HCT116 (cell line): ENCODE measurements around the gene GABBR2. TPM values are rescaled to one million over a fixed set of nuclear protein-coding genes. Genes with fewer than 3 reads are reported as not detected.

Experiments
- ATAC-seq: fragments of 200-7000 bp; cut with Tn5 transposase; 2 replicates; pipeline ENCODE4 v1.9.1; 2020; ENCODE audit warnings: mild to moderate bottlenecking, moderate library complexity
- BruUV-seq: library from RNA; stranded (reverse); fragments of 400-500 nt; replicated peaks from 2 replicates; lab custom pipeline; 2021; lab: Mats Ljungman, UMichigan
- CTCF ChIA-PET: fragments of 300-600 bp; sonication (Branson Sonifier 250); formaldehyde crosslinking; loops from one replicate; lab custom pipeline; 2021; ENCODE audit warnings: antibody characterized with exemption; lab: Charles Lee
- POLR2A ChIA-PET: fragments of 300-600, 350-600 bp; sonication (Branson Sonifier 250); formaldehyde crosslinking; loops from one replicate; lab custom pipeline; 2021; ENCODE audit warnings: antibody characterized with exemption; lab: Charles Lee
- RAD21 ChIA-PET, 2 experiments: fragments of 300-600 bp; sonication (Branson Sonifier 250); formaldehyde crosslinking; loops; one replicate each; lab custom pipeline; 2023; ENCODE audit warnings: low total read pairs in 2 of 2; ENCODE audit not compliant: uncharacterized antibody in 2 of 2, unreplicated experiment in 2 of 2, low non-redundant PET in 1 of 2; lab: Charles Lee
- DNase-seq: peaks from one replicate; pipeline ENCODE4 v3.0.0-alpha.2; 2010; ENCODE audit warnings: low read depth, low spot score
- H2AFZ ChIP-seq: fragments of 200-600 bp; shearing (Covaris generic), sonication (generic); 2 replicates; pipeline ENCODE4 v1.6.1; 2017; ENCODE audit warnings: low read depth, mixed run types, mixed read lengths, antibody characterized with exemption, low read length; ENCODE audit not compliant: poor library complexity, severe bottlenecking
- H3K27ac ChIP-seq: 2 replicates; pipeline ENCODE4 v1.5.1; 2012; ENCODE audit warnings: low read depth, low read length
- H3K27me3 ChIP-seq: fragments of 200-600 bp; sonication (generic); 2 replicates; pipeline ENCODE4 v1.6.1; 2016; ENCODE audit warnings: mixed run types, low read length, mixed read lengths; ENCODE audit not compliant: insufficient read depth
- H3K36me3 ChIP-seq, 2 experiments: fragments of 200-500 bp in 1 of 2; fragments of 200-600 bp in 1 of 2; sonication (Bioruptor generic) in 1 of 2; sonication (generic) in 1 of 2; 2 replicates each; pipeline versions ENCODE4 v1.5.1 to v1.6.1; 2014 to 2016; ENCODE audit warnings: low read length in 2 of 2, inconsistent platforms in 1 of 2, mixed read lengths in 1 of 2, mixed run types in 1 of 2; ENCODE audit not compliant: insufficient read depth in 2 of 2, control insufficient read depth in 1 of 2
- H3K4me1 ChIP-seq, 2 experiments: fragments of 200-600 bp in 1 of 2; sonication (generic) in 1 of 2; 2 replicates each; pipeline versions ENCODE4 v1.5.1 to v1.6.1; 2012 to 2017; ENCODE audit warnings: low read length in 2 of 2, inconsistent platforms in 1 of 2, mild to moderate bottlenecking in 1 of 2, mixed read lengths in 1 of 2, mixed run types in 1 of 2, moderate library complexity in 1 of 2; ENCODE audit not compliant: insufficient read depth in 2 of 2, control insufficient read depth in 1 of 2
- H3K4me2 ChIP-seq: fragments of 200-600 bp; sonication (generic); 2 replicates; pipeline ENCODE4 v1.6.1; 2017; ENCODE audit warnings: mixed run types, low read length, mixed read lengths
- H3K4me3 ChIP-seq, 2 experiments: fragments of 200-600 bp in 1 of 2; sonication (generic) in 1 of 2; replicated peaks in 1 of 2; 2 replicates each; pipeline ENCODE4 v1.5.1; 2011 to 2016; ENCODE audit warnings: low read length in 2 of 2, control low read depth in 1 of 2, low read depth in 1 of 2, mild to moderate bottlenecking in 1 of 2, mixed read lengths in 1 of 2, mixed run types in 1 of 2
- H3K79me2 ChIP-seq: fragments of 200-600 bp; sonication (generic); 2 replicates; pipeline ENCODE4 v1.6.1; 2017; ENCODE audit warnings: mild to moderate bottlenecking, mixed run types, low read length, moderate library complexity, mixed read lengths; ENCODE audit not compliant: insufficient read depth
- H3K9ac ChIP-seq: fragments of 200-600 bp; sonication (generic); 2 replicates; pipeline ENCODE4 v1.6.1; 2016; ENCODE audit warnings: low read length, mixed read lengths
- H3K9me2 ChIP-seq: fragments of 200-600 bp; sonication (generic), shearing (Covaris generic); 2 replicates; pipeline ENCODE4 v1.6.1; 2017; ENCODE audit warnings: mixed run types, mild to moderate bottlenecking, moderate library complexity; ENCODE audit not compliant: insufficient read depth
- H3K9me3 ChIP-seq, 2 experiments: fragments of 200-500 bp in 1 of 2; fragments of 200-600 bp in 1 of 2; sonication (Bioruptor generic) in 1 of 2; sonication (generic) in 1 of 2; 2 replicates each; pipeline ENCODE4 v1.6.1; 2014 to 2017; ENCODE audit warnings: low read length in 2 of 2, mixed read lengths in 2 of 2, inconsistent platforms in 1 of 2, low read depth in 1 of 2, mild to moderate bottlenecking in 1 of 2, mixed run types in 1 of 2, moderate library complexity in 1 of 2; ENCODE audit not compliant: control insufficient read depth in 1 of 2, insufficient read depth in 1 of 2
- H4K20me1 ChIP-seq: fragments of 200-600 bp; sonication (generic), shearing (Covaris generic); 2 replicates; pipeline ENCODE4 v1.6.1; 2017; ENCODE audit warnings: mixed run types, mild to moderate bottlenecking, moderate library complexity; ENCODE audit not compliant: insufficient read depth
- CBX3 ChIP-seq: IDR thresholded peaks from 2 replicates; pipeline ENCODE4 v1.6.1; 2012; ENCODE audit warnings: low read depth
- CEBPB ChIP-seq: IDR thresholded peaks from 2 replicates; pipeline ENCODE4 v1.6.1; 2012; ENCODE audit warnings: low read depth
- ELF1 ChIP-seq: IDR thresholded peaks from 2 replicates; pipeline ENCODE4 v1.6.1; 2012; ENCODE audit warnings: low read depth, borderline replicate concordance
- FOSL1 ChIP-seq: IDR thresholded peaks from 2 replicates; pipeline ENCODE4 v1.6.1; 2012; ENCODE audit warnings: low read depth
- JUND ChIP-seq: IDR thresholded peaks from 2 replicates; pipeline ENCODE4 v1.6.1; 2012
- POLR2AphosphoS5 ChIP-seq: IDR thresholded peaks from 2 replicates; pipeline ENCODE4 v1.6.1; 2011; ENCODE audit warnings: mild to moderate bottlenecking, low read depth, low read length, moderate library complexity
- SP1 ChIP-seq: IDR thresholded peaks from 2 replicates; pipeline ENCODE4 v1.6.1; 2012; ENCODE audit warnings: low read depth
- SRF ChIP-seq: IDR thresholded peaks from 2 replicates; pipeline ENCODE4 v1.6.1; 2012; ENCODE audit warnings: low read depth
- TCF7L2 ChIP-seq: IDR thresholded peaks from 2 replicates; pipeline ENCODE4 v1.7.0; 2011; ENCODE audit warnings: borderline replicate concordance, inconsistent platforms; ENCODE audit not compliant: insufficient read depth, insufficient read length; ENCODE audit errors: extremely low read depth
- intact Hi-C: fragments of 100-400 bp; cut with micrococcal nuclease; formaldehyde crosslinking; loops from 2 replicates; pipeline ENCODE4 v1.10.0; 2022
- total RNA-seq: library from RNA; stranded (reverse); gene quantifications from one replicate; pipeline ENCODE4 v1.2.1, GENCODE V29; 2021; ENCODE audit not compliant: unreplicated experiment
- TF ChIP-seq, protein P1 (sequence below): IDR thresholded peaks from 2 replicates; pipeline ENCODE4 v1.6.1; 2012; ENCODE audit warnings: low read depth
- TF ChIP-seq, protein P2 (sequence below): IDR thresholded peaks from 2 replicates; pipeline ENCODE4 v1.6.1; 2011; ENCODE audit warnings: mild to moderate bottlenecking, low read length, moderate library complexity; ENCODE audit not compliant: insufficient replicate concordance; ENCODE audit errors: extremely low read depth
- TF ChIP-seq, protein P3 (sequence below), 3 experiments: fragments of 200-600 bp in 1 of 3; sonication (generic) in 1 of 3; IDR thresholded peaks in 2 of 3; conservative IDR thresholded peaks in 1 of 3; 2 replicates each; pipeline ENCODE4 v1.5.1; 2012 to 2017; ENCODE audit warnings: low read depth in 2 of 3, low read length in 2 of 3, antibody characterized with exemption in 1 of 3, borderline replicate concordance in 1 of 3, control low read depth in 1 of 3, mild to moderate bottlenecking in 1 of 3, mixed read lengths in 1 of 3, mixed run types in 1 of 3, moderate library complexity in 1 of 3; ENCODE audit not compliant: insufficient read depth in 1 of 3
- TF ChIP-seq, protein P4 (sequence below): IDR thresholded peaks from 2 replicates; pipeline ENCODE4 v1.6.1; 2012

GABBR2 gene
- total RNA-seq, 1 experiment from 2014 or later, result 0.15 TPM

DNA sequence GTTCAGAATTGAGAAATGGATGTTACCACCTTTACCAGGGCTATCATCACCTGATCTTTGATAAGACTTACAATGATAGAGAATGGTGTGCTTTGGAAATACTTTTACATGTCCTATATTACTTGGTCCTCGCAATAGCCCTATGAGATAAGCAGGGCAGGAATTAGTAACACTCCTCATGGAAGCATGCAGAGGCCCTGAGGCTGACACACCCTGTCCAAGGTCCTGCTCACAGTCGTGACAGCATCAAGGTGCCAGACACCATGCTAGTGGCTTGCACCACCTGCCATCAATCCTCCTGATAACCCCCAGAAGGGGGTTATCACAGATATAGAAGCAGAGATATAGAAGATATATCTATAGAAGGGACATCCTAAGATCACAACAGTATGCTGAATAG is 236.5 kb downstream of the GABBR2 start:
- intact Hi-C loops, result no loop called here
- Histone ChIP-seq H3K27ac (no peak overlapping the region), H3K9me3 (no peaks in the 10 kb centered on the region), H3K4me2 (no peak overlapping the region), H2AFZ (no peak overlapping the region), H3K4me3 (no peak overlapping the region), H3K9ac (no peak overlapping the region), H3K4me1 (no peaks in the 10 kb centered on the region), H4K20me1 (no peaks in the 10 kb centered on the region), H3K79me2 (no peaks in the 10 kb centered on the region), H3K27me3 (no peaks in the 10 kb centered on the region), H3K9me2 (no peaks in the 10 kb centered on the region), H3K36me3 (no peaks in the 10 kb centered on the region)
- TF ChIP-seq, protein P1, sequence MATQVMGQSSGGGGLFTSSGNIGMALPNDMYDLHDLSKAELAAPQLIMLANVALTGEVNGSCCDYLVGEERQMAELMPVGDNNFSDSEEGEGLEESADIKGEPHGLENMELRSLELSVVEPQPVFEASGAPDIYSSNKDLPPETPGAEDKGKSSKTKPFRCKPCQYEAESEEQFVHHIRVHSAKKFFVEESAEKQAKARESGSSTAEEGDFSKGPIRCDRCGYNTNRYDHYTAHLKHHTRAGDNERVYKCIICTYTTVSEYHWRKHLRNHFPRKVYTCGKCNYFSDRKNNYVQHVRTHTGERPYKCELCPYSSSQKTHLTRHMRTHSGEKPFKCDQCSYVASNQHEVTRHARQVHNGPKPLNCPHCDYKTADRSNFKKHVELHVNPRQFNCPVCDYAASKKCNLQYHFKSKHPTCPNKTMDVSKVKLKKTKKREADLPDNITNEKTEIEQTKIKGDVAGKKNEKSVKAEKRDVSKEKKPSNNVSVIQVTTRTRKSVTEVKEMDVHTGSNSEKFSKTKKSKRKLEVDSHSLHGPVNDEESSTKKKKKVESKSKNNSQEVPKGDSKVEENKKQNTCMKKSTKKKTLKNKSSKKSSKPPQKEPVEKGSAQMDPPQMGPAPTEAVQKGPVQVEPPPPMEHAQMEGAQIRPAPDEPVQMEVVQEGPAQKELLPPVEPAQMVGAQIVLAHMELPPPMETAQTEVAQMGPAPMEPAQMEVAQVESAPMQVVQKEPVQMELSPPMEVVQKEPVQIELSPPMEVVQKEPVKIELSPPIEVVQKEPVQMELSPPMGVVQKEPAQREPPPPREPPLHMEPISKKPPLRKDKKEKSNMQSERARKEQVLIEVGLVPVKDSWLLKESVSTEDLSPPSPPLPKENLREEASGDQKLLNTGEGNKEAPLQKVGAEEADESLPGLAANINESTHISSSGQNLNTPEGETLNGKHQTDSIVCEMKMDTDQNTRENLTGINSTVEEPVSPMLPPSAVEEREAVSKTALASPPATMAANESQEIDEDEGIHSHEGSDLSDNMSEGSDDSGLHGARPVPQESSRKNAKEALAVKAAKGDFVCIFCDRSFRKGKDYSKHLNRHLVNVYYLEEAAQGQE, result peak; percentile 45
- TF ChIP-seq ELF1, result no peak
- ChIA-PET POLR2A (no interaction called here), RAD21 (no interaction called here), CTCF (no interaction called here)
- DNase-seq (no peak), ATAC-seq (no peak)
- BruUV-seq, result no TSS peak

DNA sequence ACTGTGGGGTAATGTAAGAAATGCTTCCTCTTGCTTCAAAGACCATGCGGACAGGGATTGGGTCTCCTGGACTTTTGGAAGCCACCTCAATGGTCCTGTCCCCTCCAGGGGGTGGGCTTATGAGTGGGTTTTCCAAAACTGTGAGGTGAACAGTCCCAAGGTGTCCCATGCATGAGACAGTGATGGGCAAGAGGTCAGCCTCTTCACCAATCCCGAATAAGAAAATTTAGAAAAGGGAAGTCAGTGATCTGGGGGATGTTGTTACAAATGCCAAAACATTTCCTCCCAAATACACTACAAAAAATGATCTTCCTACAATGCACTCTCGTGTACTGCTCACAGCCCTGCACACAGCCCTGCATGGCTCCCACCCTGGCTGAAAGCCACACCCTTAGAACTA is 237.6 kb downstream of the GABBR2 start:
- H3K27me3 ChIP-seq, result no peaks in the 10 kb centered on the region
- ChIA-PET CTCF (no interaction called here), RAD21 (no interaction called here), POLR2A (no interaction called here)
- H3K4me1 ChIP-seq, result no peaks in the 10 kb centered on the region
- H3K4me3 ChIP-seq, result no peak overlapping the region
- intact Hi-C loops, result no loop called here
- H3K79me2 ChIP-seq, result no peaks in the 10 kb centered on the region
- ATAC-seq, result no peak
- BruUV-seq, result no TSS peak
- no peaks in the 10 kb centered on the region for H3K9me2 ChIP-seq
- H3K9ac ChIP-seq, result no peak overlapping the region
- H3K36me3 ChIP-seq, result no peaks in the 10 kb centered on the region
- DNase-seq, result no peak
- H2AFZ ChIP-seq, result no peak overlapping the region
- no peaks in the 10 kb centered on the region for H4K20me1 ChIP-seq
- no peak overlapping the region for H3K27ac ChIP-seq
- H3K4me2 ChIP-seq, result no peak overlapping the region
- no peaks in the 10 kb centered on the region for H3K9me3 ChIP-seq
- TF ChIP-seq, protein P2, sequence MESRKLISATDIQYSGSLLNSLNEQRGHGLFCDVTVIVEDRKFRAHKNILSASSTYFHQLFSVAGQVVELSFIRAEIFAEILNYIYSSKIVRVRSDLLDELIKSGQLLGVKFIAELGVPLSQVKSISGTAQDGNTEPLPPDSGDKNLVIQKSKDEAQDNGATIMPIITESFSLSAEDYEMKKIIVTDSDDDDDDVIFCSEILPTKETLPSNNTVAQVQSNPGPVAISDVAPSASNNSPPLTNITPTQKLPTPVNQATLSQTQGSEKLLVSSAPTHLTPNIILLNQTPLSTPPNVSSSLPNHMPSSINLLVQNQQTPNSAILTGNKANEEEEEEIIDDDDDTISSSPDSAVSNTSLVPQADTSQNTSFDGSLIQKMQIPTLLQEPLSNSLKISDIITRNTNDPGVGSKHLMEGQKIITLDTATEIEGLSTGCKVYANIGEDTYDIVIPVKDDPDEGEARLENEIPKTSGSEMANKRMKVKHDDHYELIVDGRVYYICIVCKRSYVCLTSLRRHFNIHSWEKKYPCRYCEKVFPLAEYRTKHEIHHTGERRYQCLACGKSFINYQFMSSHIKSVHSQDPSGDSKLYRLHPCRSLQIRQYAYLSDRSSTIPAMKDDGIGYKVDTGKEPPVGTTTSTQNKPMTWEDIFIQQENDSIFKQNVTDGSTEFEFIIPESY, result no peak
- TF ChIP-seq POLR2AphosphoS5, result no peak
- no peak for TF ChIP-seq CBX3
- no peak for TF ChIP-seq JUND
- TF ChIP-seq CEBPB, result no peak
- TF ChIP-seq SP1, result no peak
- TF ChIP-seq TCF7L2, result no peak
- TF ChIP-seq SRF, result no peak
- TF ChIP-seq, protein P3, sequence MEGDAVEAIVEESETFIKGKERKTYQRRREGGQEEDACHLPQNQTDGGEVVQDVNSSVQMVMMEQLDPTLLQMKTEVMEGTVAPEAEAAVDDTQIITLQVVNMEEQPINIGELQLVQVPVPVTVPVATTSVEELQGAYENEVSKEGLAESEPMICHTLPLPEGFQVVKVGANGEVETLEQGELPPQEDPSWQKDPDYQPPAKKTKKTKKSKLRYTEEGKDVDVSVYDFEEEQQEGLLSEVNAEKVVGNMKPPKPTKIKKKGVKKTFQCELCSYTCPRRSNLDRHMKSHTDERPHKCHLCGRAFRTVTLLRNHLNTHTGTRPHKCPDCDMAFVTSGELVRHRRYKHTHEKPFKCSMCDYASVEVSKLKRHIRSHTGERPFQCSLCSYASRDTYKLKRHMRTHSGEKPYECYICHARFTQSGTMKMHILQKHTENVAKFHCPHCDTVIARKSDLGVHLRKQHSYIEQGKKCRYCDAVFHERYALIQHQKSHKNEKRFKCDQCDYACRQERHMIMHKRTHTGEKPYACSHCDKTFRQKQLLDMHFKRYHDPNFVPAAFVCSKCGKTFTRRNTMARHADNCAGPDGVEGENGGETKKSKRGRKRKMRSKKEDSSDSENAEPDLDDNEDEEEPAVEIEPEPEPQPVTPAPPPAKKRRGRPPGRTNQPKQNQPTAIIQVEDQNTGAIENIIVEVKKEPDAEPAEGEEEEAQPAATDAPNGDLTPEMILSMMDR (IDR thresholded peaks at IDR 0.05 in 2 of 3, conservative IDR thresholded peaks at IDR 0.05 in 1 of 3; ENCODE audit: borderline replicate concordance in 1 of 3, insufficient read depth in 1 of 3, low read depth in 2 of 3, low read length in 2 of 3), result no peak
- no peak for TF ChIP-seq ELF1
- TF ChIP-seq, protein P4, sequence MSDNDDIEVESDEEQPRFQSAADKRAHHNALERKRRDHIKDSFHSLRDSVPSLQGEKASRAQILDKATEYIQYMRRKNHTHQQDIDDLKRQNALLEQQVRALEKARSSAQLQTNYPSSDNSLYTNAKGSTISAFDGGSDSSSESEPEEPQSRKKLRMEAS, result no peak
- TF ChIP-seq FOSL1, result no peak
